DOHH2 (cell line): ENCODE data around the gene PLEKHG5.

Experiments used
- H3F3A ChIP-seq: fragments of 200-600 bp; sonication (generic), shearing (Covaris generic); 2 replicates; pipeline ENCODE4 v1.6.0; 2016; ENCODE audit warnings: antibody characterized with exemption, mild to moderate bottlenecking; ENCODE audit not compliant: control insufficient read depth, insufficient read depth
- H3K27ac ChIP-seq: fragments of 200-600 bp; sonication (generic); 2 replicates; pipeline ENCODE4 v1.5.1; 2014; ENCODE audit warnings: low read depth, mild to moderate bottlenecking, low read length, moderate library complexity
- H3K27me3 ChIP-seq: fragments of 200-600 bp; sonication (generic); 2 replicates; pipeline ENCODE4 v1.6.1; 2014; ENCODE audit warnings: mild to moderate bottlenecking, low read length, mixed read lengths; ENCODE audit not compliant: control insufficient read depth
- H3K36me3 ChIP-seq: fragments of 200-600 bp; sonication (generic); 2 replicates; pipeline ENCODE4 v1.6.1; 2014; ENCODE audit warnings: mild to moderate bottlenecking, low read length, moderate library complexity, mixed read lengths; ENCODE audit not compliant: control insufficient read depth
- H3K4me1 ChIP-seq: fragments of 200-600 bp; sonication (generic); 2 replicates; pipeline ENCODE4 v1.6.1; 2014; ENCODE audit warnings: mild to moderate bottlenecking, low read length, mixed read lengths; ENCODE audit not compliant: control insufficient read depth
- H3K4me2 ChIP-seq: fragments of 200-600 bp; sonication (generic); 2 replicates; pipeline ENCODE4 v1.6.0; 2014; ENCODE audit warnings: mild to moderate bottlenecking, low read length, moderate library complexity
- H3K4me3 ChIP-seq: fragments of 200-600 bp; sonication (generic); 2 replicates; pipeline ENCODE4 v1.5.1; 2014; ENCODE audit warnings: mild to moderate bottlenecking, low read length, mixed read lengths
- H3K79me2 ChIP-seq: fragments of 200-600 bp; sonication (generic); 2 replicates; pipeline ENCODE4 v1.6.1; 2014; ENCODE audit warnings: mild to moderate bottlenecking, low read length, mixed read lengths; ENCODE audit not compliant: control insufficient read depth
- H3K9me2 ChIP-seq: fragments of 200-600 bp; sonication (generic); replicated peaks from 2 replicates; pipeline ENCODE4 v1.6.1; 2014; ENCODE audit warnings: mild to moderate bottlenecking, low read length, mixed read lengths; ENCODE audit not compliant: control insufficient read depth
- H3K9me3 ChIP-seq: fragments of 200-600 bp; sonication (generic); 2 replicates; pipeline ENCODE4 v1.6.1; 2014; ENCODE audit warnings: antibody characterized with exemption, low read length, mixed read lengths; ENCODE audit not compliant: control insufficient read depth, insufficient read depth
- H4K20me1 ChIP-seq: fragments of 200-600 bp; sonication (generic); 2 replicates; pipeline ENCODE4 v1.6.0; 2014; ENCODE audit warnings: low read depth, mild to moderate bottlenecking, antibody characterized with exemption, low read length, moderate library complexity; ENCODE audit not compliant: control insufficient read depth, insufficient read depth
- EZH2phosphoT487 ChIP-seq: fragments of 200-600 bp; sonication (generic); IDR thresholded peaks from 2 replicates; pipeline ENCODE4 v1.6.1; 2017; ENCODE audit warnings: borderline replicate concordance, mild to moderate bottlenecking, antibody characterized with exemption, low read length, moderate library complexity, mixed read lengths
- TF ChIP-seq, protein P1 (sequence below): fragments of 200-600 bp; sonication (generic); IDR thresholded peaks from one replicate; pipeline ENCODE4 v1.5.1; 2014; ENCODE audit warnings: antibody characterized with exemption, mild to moderate bottlenecking, low read depth, low read length; ENCODE audit not compliant: poor library complexity, severe bottlenecking

Gene PLEKHG5

DNA sequence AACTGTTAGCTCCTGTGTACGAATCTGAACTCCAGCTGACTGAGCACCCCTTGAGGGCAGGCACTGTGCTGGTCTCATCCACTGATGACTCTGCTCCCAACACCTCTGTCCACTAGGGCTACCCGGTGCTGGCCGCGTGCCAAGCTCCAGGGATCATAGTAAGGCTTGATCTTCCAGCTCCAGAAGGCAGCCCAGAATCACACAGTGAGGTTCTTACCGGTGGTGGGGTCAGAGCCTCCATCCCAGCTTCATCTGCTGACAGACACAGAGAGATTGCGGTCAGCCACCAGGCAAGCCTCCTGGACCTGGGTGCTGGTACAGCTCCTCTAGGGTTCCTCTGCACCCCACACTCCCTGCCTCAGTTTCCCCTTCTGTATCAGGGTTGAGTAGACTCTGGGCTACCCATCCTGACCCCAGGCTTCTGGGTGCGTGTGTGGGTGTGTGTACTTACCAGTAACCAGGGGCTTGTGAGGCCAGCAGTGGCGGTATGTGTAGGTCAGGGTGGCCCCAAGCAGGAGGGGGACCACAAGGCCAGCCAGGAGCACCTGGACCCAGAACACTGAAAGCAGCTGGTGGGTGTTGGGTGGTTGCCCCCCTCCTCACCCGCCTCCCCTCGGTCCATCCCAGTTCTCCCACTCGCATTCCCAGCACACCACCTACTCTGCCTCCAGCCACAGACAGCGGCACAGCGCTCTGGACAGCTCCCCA, 28.9 kb downstream of the PLEKHG5 start:
- Histone ChIP-seq H3K27me3 (peaks cover 4% of the 10 kb centered on the region; the same call in 1 of the 2 replicates), H3K4me3 (no peak overlapping the region), H3K36me3 (no peaks in the 10 kb centered on the region), H3K9me2 (no peaks in the 10 kb centered on the region), H3K79me2 (no peaks in the 10 kb centered on the region), H3F3A (no peaks in the 10 kb centered on the region), H3K4me1 (no peaks in the 10 kb centered on the region), H3K9me3 (no peaks in the 10 kb centered on the region), H3K4me2 (no peak overlapping the region), H4K20me1 (no peaks in the 10 kb centered on the region), H3K27ac (no peak overlapping the region)
- TF ChIP-seq, protein P1, sequence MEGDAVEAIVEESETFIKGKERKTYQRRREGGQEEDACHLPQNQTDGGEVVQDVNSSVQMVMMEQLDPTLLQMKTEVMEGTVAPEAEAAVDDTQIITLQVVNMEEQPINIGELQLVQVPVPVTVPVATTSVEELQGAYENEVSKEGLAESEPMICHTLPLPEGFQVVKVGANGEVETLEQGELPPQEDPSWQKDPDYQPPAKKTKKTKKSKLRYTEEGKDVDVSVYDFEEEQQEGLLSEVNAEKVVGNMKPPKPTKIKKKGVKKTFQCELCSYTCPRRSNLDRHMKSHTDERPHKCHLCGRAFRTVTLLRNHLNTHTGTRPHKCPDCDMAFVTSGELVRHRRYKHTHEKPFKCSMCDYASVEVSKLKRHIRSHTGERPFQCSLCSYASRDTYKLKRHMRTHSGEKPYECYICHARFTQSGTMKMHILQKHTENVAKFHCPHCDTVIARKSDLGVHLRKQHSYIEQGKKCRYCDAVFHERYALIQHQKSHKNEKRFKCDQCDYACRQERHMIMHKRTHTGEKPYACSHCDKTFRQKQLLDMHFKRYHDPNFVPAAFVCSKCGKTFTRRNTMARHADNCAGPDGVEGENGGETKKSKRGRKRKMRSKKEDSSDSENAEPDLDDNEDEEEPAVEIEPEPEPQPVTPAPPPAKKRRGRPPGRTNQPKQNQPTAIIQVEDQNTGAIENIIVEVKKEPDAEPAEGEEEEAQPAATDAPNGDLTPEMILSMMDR: no peak
- no peak for TF ChIP-seq EZH2phosphoT487

DNA sequence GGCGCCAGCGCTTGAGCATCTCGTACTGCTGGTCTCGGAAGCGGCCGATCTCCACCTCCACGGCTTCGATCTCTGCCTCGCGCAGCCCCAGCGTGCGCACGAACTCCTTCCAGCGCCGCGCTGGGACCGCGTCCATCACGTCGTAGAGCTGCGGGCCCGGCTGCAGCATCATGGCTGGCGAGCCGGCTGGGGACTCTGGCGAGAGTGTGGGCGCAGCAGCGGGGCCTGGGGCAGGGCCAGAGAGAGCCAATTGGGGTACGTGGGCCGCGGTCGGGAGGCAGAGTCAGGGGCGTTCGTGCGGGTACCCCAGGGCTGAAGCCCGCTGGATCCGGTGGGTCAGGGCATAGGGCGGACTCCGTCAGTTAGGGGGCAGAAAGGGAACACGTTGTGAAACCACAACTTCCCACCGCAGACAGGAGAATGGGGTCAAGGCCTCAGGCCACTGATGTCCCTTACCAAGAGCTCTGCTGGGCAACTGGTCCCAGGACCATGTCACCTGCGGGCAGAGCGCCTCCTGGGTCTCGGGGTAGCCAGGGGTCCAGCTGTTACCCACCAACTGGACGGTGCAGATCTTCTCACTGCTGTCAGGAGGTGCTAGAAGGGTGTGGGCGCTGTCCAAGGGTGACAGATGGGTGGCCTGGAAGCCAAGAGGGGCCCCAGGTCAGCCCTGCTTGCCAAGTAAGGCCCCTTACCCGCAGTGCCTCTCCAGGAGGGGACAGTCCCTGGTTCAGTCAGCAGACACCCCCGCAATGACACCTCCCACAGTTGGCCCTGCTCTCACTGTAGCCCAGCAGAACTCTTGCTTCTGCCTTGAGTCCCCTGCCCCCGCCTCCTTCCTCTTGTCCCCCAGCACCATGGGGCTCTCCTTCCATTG, 29.7 kb downstream of the PLEKHG5 start:
- peaks cover 4% of the 10 kb centered on the region; the same call in 1 of the 2 replicates for H3K27me3 ChIP-seq
- no peaks in the 10 kb centered on the region for H3K9me2 ChIP-seq
- TF ChIP-seq, protein P1: no peak
- TF ChIP-seq EZH2phosphoT487: no peak

DNA sequence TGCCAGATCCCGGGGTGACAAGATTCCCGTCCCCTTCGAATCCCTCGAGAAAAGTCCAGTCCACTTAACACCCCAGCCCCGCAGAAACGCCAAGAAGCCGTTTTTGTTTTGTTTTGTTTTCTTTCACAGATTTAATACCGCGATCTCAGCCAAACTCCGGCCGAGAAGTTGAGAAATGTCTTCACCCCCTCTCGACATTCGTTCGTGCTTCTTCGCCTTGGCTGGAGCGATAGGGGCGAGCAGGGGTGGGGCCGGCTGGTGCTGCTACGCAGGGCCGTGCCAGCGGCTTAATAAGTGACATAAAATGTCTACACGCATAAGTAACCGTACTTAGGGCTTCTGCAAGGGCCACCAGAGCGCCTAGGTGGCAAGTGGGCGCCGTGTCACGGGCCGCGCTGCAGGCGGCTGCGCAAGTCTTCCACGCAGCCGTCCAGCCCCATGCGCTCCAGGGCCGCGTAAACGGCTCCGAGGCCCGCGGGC, 30.4 kb downstream of the PLEKHG5 start:
- no peak overlapping the region for H3K4me3 ChIP-seq
- no peaks in the 10 kb centered on the region for H3K36me3 ChIP-seq
- H4K20me1 ChIP-seq: no peaks in the 10 kb centered on the region
- H3K9me3 ChIP-seq: no peaks in the 10 kb centered on the region
- no peaks in the 10 kb centered on the region for H3K79me2 ChIP-seq
- H3K9me2 ChIP-seq: no peaks in the 10 kb centered on the region
- H3K4me2 ChIP-seq: no peak overlapping the region
- TF ChIP-seq, protein P1: no peak
- no peak for TF ChIP-seq EZH2phosphoT487
- H3K27ac ChIP-seq: no peak overlapping the region
- H3K27me3 ChIP-seq: peaks cover 4% of the 10 kb centered on the region; the same call in 1 of the 2 replicates
- H3K4me1 ChIP-seq: no peaks in the 10 kb centered on the region
- H3F3A ChIP-seq: no peaks in the 10 kb centered on the region

More for the DNA sequence above, 29.7 kb downstream of the PLEKHG5 start:
- H3K4me3 ChIP-seq: no peak overlapping the region
- H3K4me2 ChIP-seq: no peak overlapping the region
- no peaks in the 10 kb centered on the region for H3F3A ChIP-seq
- H3K4me1 ChIP-seq: no peaks in the 10 kb centered on the region
- H3K27ac ChIP-seq: no peak overlapping the region
- H4K20me1 ChIP-seq: no peaks in the 10 kb centered on the region
- H3K79me2 ChIP-seq: no peaks in the 10 kb centered on the region
- H3K9me3 ChIP-seq: no peaks in the 10 kb centered on the region
- no peaks in the 10 kb centered on the region for H3K36me3 ChIP-seq
